ENCODE data around the gene SH3GLB1. TPM values are rescaled to one million over a fixed set of nuclear protein-coding genes. Genes with fewer than 3 reads are reported as not detected.

Gene SH3GLB1
- total RNA-seq, 1 donor: 85.3 TPM

DNA sequence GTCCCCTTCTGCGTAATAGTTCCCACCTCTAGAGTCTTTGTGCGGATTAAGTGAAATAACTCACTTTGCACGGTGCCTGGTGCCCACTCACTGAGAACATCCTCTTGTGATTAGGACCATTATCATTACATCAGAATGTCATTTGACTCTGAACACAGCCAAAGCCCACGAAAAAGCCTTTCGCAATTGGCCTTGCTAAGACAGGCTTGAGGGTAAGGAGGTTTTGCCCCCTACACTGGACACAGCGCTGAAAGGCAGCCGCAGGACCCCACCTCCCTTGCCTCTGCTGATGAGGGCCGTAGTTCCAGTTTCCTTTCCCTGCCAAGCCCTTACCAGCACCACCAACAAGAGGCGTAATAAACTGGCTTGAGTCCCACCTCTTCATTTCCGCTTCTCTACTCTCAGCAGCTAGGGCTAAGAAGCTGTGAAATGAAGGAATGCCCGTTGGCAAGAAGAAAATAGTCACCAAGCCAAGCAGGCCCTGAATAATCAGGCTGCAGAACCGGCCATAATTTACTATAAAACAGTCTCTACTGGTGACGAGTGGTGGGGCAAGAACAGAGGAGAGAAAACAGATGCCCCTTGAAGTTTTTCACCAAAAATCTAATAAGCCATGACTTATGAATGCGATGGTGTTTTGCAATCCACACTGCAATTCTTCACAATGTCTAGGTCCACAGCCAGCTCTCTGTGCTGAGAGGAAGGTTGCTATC is 53.1 kb downstream of the SH3GLB1 start:
- no peak overlapping the region for H3K4me3 ChIP-seq (ENCODE audit: low read depth, low read length)
- peak; percentile 96 for DNase-seq (ENCODE audit: low read depth)
- peak; percentile 3 for TF ChIP-seq CTCF (IDR thresholded peaks at IDR 0.05; ENCODE audit: insufficient read depth, low read length)

DNA sequence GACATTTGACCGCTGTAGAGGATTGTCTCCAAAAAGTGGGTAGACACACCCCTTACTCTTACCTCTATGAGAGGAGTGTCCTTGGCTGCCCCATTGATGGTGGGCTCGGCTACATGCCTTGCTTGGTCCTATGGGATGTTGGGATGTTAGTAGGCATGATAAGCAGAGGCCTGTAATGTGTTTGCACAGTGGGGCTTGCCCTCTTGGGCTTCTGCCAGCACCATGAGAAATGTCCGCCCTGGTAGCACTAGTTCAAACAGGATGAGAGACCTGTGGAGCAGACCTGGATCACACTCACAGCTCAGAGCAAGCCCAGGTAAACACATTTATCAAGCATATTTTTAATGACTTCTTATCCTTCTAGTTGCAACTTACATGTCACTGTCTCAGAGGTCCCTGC is 54.2 kb downstream of the SH3GLB1 start:
- H3K4me3 ChIP-seq (ENCODE audit: low read depth, low read length): no peak overlapping the region

DNA sequence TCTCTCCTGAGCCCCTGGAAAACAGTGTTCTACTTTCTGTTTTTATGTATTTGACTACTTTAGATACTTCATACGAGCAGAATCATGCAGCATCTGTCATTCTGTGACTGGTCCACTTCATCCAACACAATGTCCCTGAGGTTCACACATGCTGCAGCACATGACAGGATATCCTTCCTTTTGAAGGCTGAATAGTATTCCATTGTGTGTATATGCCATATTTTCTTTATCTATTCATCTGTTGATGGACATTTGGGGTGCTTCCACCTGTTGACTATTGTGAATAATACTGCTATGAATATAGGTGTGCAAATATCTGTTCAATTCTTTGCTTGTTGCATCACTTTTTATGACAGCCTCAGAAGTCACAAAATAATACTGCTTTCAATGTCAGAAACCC is 55.8 kb downstream of the SH3GLB1 start:
- H3K4me3 ChIP-seq (ENCODE audit: low read depth, low read length): no peak overlapping the region
- DNase-seq (ENCODE audit: low read depth): no peak
- TF ChIP-seq CTCF (IDR thresholded peaks at IDR 0.05; ENCODE audit: insufficient read depth, low read length): no peak

More for the DNA sequence above, 54.2 kb downstream of the SH3GLB1 start:
- DNase-seq (ENCODE audit: low read depth): no peak
- TF ChIP-seq CTCF (IDR thresholded peaks at IDR 0.05; ENCODE audit: insufficient read depth, low read length): no peak

- no peak overlapping the region for H3K4me3 ChIP-seq (ENCODE audit: low read depth, low read length)
- no peak for DNase-seq (ENCODE audit: low read depth)
- no peak for TF ChIP-seq CTCF (IDR thresholded peaks at IDR 0.05; ENCODE audit: insufficient read depth, low read length)
These were observed 58.0 kb downstream of the SH3GLB1 start for GRCh38 chr1:86762336-86762735.

DNA sequence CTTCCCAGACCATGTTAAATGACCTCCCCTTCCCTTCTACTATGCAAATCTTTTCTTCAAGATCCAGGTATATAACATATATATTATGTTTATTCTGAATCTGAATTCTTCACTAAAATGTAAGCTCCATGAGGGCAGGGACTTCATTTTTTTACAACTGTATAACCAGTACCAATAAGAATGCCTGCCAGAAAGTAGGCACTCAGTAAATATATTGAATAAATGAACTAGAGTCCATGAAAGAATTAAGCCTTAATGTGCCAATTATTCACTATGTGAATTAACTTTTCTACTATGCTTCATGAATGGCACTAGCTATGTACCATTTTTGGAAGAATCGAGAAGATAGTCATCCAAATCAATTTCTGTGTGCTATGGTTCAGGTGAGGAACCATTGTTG is 60.1 kb downstream of the SH3GLB1 start:
- no peak for DNase-seq (ENCODE audit: low read depth)
- TF ChIP-seq CTCF (IDR thresholded peaks at IDR 0.05; ENCODE audit: insufficient read depth, low read length): no peak
- H3K4me3 ChIP-seq (ENCODE audit: low read depth, low read length): no peak overlapping the region

- no peak for TF ChIP-seq CTCF (IDR thresholded peaks at IDR 0.05; ENCODE audit: insufficient read depth, low read length)
These were observed 60.7 kb downstream of the SH3GLB1 start for GRCh38 chr1:86765073-86765472.

DNA sequence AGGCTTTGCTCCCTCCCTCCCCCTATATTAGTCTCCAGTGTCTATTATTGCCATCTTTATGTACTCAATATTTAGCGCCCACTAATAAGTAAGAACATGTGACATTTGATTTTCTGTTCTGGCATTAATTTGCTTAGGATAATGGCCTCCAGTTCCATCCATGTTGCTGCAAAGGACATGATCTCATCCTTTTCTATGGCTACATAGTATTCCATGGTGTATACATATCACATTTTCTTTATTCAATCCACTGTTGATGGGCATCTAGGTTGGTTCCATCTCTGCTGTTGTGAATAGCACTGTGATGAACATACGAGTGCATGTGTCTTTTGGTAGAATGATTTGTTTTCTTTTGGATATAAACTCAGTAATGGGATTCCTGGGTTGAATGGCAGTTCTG is 61.3 kb downstream of the SH3GLB1 start:
- no peak for DNase-seq (ENCODE audit: low read depth)
- no peak overlapping the region for H3K4me3 ChIP-seq (ENCODE audit: low read depth, low read length)
- no peak for TF ChIP-seq CTCF (IDR thresholded peaks at IDR 0.05; ENCODE audit: insufficient read depth, low read length)

More at GRCh38 chr1:86765073-86765472, 60.7 kb downstream of the SH3GLB1 start:
- H3K4me3 ChIP-seq (ENCODE audit: low read depth, low read length): no peak overlapping the region
- DNase-seq (ENCODE audit: low read depth): peak; percentile 51

All from fibroblast of the aortic adventitia (primary cell).